Urinary bladder (tissue), 4 donors: ENCODE data around the gene KCNMA1. TPM values are rescaled to one million over a fixed set of nuclear protein-coding genes. Genes with fewer than 3 reads are reported as not detected.

ENCODE experiments used
- DNase-seq: peaks from one replicate; pipeline ENCODE4 v3.0.0-alpha.2; 2015; ENCODE audit errors: extremely low spot score
- H3K27ac ChIP-seq: one replicate; pipeline ENCODE4 v1.5.1; 2013; ENCODE audit warnings: low read depth, mild to moderate bottlenecking, moderate library complexity
- H3K36me3 ChIP-seq: one replicate; pipeline ENCODE4 v1.6.1; 2013; ENCODE audit warnings: mild to moderate bottlenecking, moderate library complexity; ENCODE audit not compliant: insufficient read depth
- H3K4me1 ChIP-seq: one replicate; pipeline ENCODE4 v1.6.1; 2013; ENCODE audit warnings: mild to moderate bottlenecking, moderate library complexity; ENCODE audit not compliant: insufficient read depth
- H3K4me3 ChIP-seq: one replicate; pipeline ENCODE4 v1.5.1; 2013; ENCODE audit warnings: low read depth, low read length
- WGBS: extraction: QIAGEN DNeasy Blood & Tissue Kit; methylation state at CpG from one replicate; pipeline ENCODE4 v1.1.7; 2013; 5-methylcytosine and 5-hydroxymethylcytosine counted together
- polyA plus RNA-seq: library from polyadenylated mRNA; stranded (reverse); fragments of 200-250 nt; gene quantifications from one replicate; pipeline ENCODE4 v1.2.3, GENCODE V29; 2013
- total RNA-seq: library from RNA; depleted of rRNA; stranded (reverse); fragments of >200 nt; gene quantifications from one replicate; pipeline ENCODE4 v1.2.3, GENCODE V29; 2014
- donor health status: healthy with polysubstance abuse.
- donor health status: healthy.

KCNMA1 gene
- total and polyA plus RNA-seq, 2 donors, result 105 to 107 TPM

- H3K4me1 ChIP-seq, result no peaks in the 10 kb centered on the region
- WGBS, result 94% methylated on average over 19 of the region's 19 CpGs
- H3K27ac ChIP-seq, result no peak overlapping the region
- no peak overlapping the region for H3K4me3 ChIP-seq
- no peaks in the 10 kb centered on the region for H3K36me3 ChIP-seq
- no peak for DNase-seq
Observed at GRCh38 chr10:76887223-76888010, 750.2 kb downstream of the KCNMA1 start.

GRCh38 chr10:76885816-76886215, 751.8 kb downstream of the KCNMA1 start:
- no peak overlapping the region for H3K4me3 ChIP-seq
- no peak overlapping the region for H3K27ac ChIP-seq
- no peaks in the 10 kb centered on the region for H3K4me1 ChIP-seq
- 37% methylated on average over 4 of the region's 4 CpGs for WGBS
- H3K36me3 ChIP-seq, result no peaks in the 10 kb centered on the region
- DNase-seq, result no peak

- no peak overlapping the region for H3K27ac ChIP-seq
- no peak overlapping the region for H3K4me3 ChIP-seq
- no peaks in the 10 kb centered on the region for H3K36me3 ChIP-seq
- no peak for DNase-seq
- WGBS, result 85% methylated on average over 4 of the region's 4 CpGs
- no peaks in the 10 kb centered on the region for H3K4me1 ChIP-seq
Observed at GRCh38 chr10:76884673-76885275, 752.8 kb downstream of the KCNMA1 start.

GRCh38 chr10:76883596-76883995, 754.0 kb downstream of the KCNMA1 start:
- no peaks in the 10 kb centered on the region for H3K4me1 ChIP-seq
- H3K36me3 ChIP-seq, result no peaks in the 10 kb centered on the region
- H3K27ac ChIP-seq, result no peak overlapping the region
- 79% methylated on average over 1 of the region's 1 CpG for WGBS
- no peak overlapping the region for H3K4me3 ChIP-seq
- no peak for DNase-seq

- Histone ChIP-seq H3K27ac (no peak overlapping the region), H3K36me3 (no peaks in the 10 kb centered on the region), H3K4me1 (no peaks in the 10 kb centered on the region), H3K4me3 (no peak overlapping the region)
- no peak for DNase-seq
Observed at GRCh38 chr10:76882796-76883195, 754.8 kb downstream of the KCNMA1 start.

GRCh38 chr10:76882245-76882644, 755.4 kb downstream of the KCNMA1 start:
- no peak overlapping the region for H3K27ac ChIP-seq
- no peak overlapping the region for H3K4me3 ChIP-seq
- WGBS, result 81% methylated on average over 6 of the region's 6 CpGs
- H3K36me3 ChIP-seq, result no peaks in the 10 kb centered on the region
- H3K4me1 ChIP-seq, result no peaks in the 10 kb centered on the region
- DNase-seq, result no peak

- H3K4me1 ChIP-seq, result no peaks in the 10 kb centered on the region
- H3K4me3 ChIP-seq, result no peak overlapping the region
- DNase-seq, result no peak
- WGBS, result 89% methylated on average over 3 of the region's 3 CpGs
- no peaks in the 10 kb centered on the region for H3K36me3 ChIP-seq
- H3K27ac ChIP-seq, result no peak overlapping the region
Observed at GRCh38 chr10:76881477-76882220, 756.0 kb downstream of the KCNMA1 start.

GRCh38 chr10:76880931-76881330, 756.7 kb downstream of the KCNMA1 start:
- Histone ChIP-seq H3K4me3 (no peak overlapping the region), H3K36me3 (no peaks in the 10 kb centered on the region), H3K4me1 (no peaks in the 10 kb centered on the region), H3K27ac (no peak overlapping the region)
- DNase-seq, result no peak
- WGBS, result 91% methylated on average over 4 of the region's 4 CpGs

GRCh38 chr10:76879116-76879913, 758.3 kb downstream of the KCNMA1 start:
- WGBS, result 59% methylated on average over 9 of the region's 9 CpGs
- no peaks in the 10 kb centered on the region for H3K4me1 ChIP-seq
- H3K27ac ChIP-seq, result no peak overlapping the region
- DNase-seq, result no peak
- H3K4me3 ChIP-seq, result no peak overlapping the region
- H3K36me3 ChIP-seq, result no peaks in the 10 kb centered on the region

- Histone ChIP-seq H3K4me1 (no peaks in the 10 kb centered on the region), H3K36me3 (no peaks in the 10 kb centered on the region), H3K4me3 (no peak overlapping the region), H3K27ac (no peak overlapping the region)
- no peak for DNase-seq
- 52% methylated on average over 3 of the region's 3 CpGs for WGBS
Observed at GRCh38 chr10:76878514-76878913, 759.1 kb downstream of the KCNMA1 start.

- DNase-seq, result no peak
- H3K4me3 ChIP-seq, result no peak overlapping the region
- H3K27ac ChIP-seq, result no peak overlapping the region
- WGBS, result 83% methylated on average over 3 of the region's 3 CpGs
- no peaks in the 10 kb centered on the region for H3K4me1 ChIP-seq
- H3K36me3 ChIP-seq, result no peaks in the 10 kb centered on the region
Observed at GRCh38 chr10:76874896-76875295, 762.7 kb downstream of the KCNMA1 start.

- DNase-seq, result no peak
- H3K36me3 ChIP-seq, result no peaks in the 10 kb centered on the region
- H3K4me1 ChIP-seq, result no peaks in the 10 kb centered on the region
- no peak overlapping the region for H3K4me3 ChIP-seq
- 68% methylated on average over 1 of the region's 1 CpG for WGBS
- H3K27ac ChIP-seq, result no peak overlapping the region
Observed at GRCh38 chr10:76874176-76874575, 763.4 kb downstream of the KCNMA1 start.

- no peak overlapping the region for H3K27ac ChIP-seq
- H3K4me3 ChIP-seq, result no peak overlapping the region
- H3K4me1 ChIP-seq, result no peaks in the 10 kb centered on the region
- H3K36me3 ChIP-seq, result no peaks in the 10 kb centered on the region
- 94% methylated on average over 2 of the region's 2 CpGs for WGBS
- no peak for DNase-seq
Observed at GRCh38 chr10:76871697-76872295, 765.8 kb downstream of the KCNMA1 start.
